Measurements from ENCODE around the gene MAD1L1. TPM values are rescaled to one million over a fixed set of nuclear protein-coding genes. Genes with fewer than 3 reads are reported as not detected.

MAD1L1 gene
- total and polyA plus RNA-seq, 2 of the 8 experiments (the other 6 are each of a cell fraction or from before 2014, with no cell fraction given), result 40.4 to 44.6 TPM

DNA sequence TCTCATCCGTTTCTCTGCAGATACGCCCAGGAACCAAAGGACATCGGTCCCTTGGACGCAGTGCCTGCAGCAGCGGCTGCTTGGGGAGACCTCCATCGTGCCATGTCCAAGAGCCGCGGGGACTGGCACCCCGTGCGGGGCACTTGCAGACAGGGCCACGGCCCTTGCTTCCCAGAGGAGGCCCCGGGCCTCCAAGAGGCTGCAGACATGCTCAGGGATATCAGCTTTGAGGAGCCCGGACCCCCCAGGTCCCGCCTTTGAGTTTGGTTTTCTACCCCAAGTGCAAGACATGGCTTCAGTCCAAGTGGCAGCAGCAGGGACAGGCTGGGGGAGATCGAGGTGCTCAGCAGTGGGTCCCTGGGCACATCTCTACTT, 283.1 kb downstream of the MAD1L1 start:
- H3K36me3 ChIP-seq (ENCODE audit: control insufficient read depth in 2 of 4, insufficient read depth in 4 of 4, low read length in 3 of 4), result no peaks in the 10 kb centered on the region; a peak in 1 of 8 replicates
- H2AK5ac ChIP-seq (ENCODE audit: low read depth, low read length), result no peak overlapping the region
- H3K27me3 ChIP-seq (replicated peaks in 1 of 4; ENCODE audit: control insufficient read depth in 3 of 4, extremely low read depth in 1 of 4, insufficient read depth in 3 of 4, low read length in 3 of 4), result no peaks in the 10 kb centered on the region
- peaks cover 0 to 4% of the 10 kb centered on the region in 2 experiments for H4K20me1 ChIP-seq (replicated peaks in 1 of 2; ENCODE audit: control insufficient read depth in 1 of 2, insufficient read depth in 2 of 2, low read length in 2 of 2)
- H3K4ac ChIP-seq (replicated peaks; ENCODE audit: insufficient read length, low read depth, low read length), result no peak overlapping the region
- CTCF ChIA-PET (ENCODE audit: partially characterized antibody), result interaction anchor here (1.1 to 1.5 kb wide), 2 partner anchors 92 to 118 kb away, joined by 3 read pairs; no protein-coding TSS in a partner anchor
- H3K79me2 ChIP-seq (ENCODE audit: control insufficient read depth in 1 of 2, insufficient read depth in 2 of 2, low read length in 2 of 2), result no peaks in the 10 kb centered on the region
- no peak overlapping the region for H3K56ac ChIP-seq (replicated peaks; ENCODE audit: insufficient read length, low read depth, low read length)
- FAIRE-seq, result no peak
- POLR2A ChIA-PET (ENCODE audit: partially characterized antibody), result no interaction called here
- no peaks in the 10 kb centered on the region for H3K23me2 ChIP-seq (ENCODE audit: low read depth, low read length)
- TF ChIP-seq RAD21 (IDR thresholded peaks at IDR 0.05 in 1 of 2, conservative IDR thresholded peaks at IDR 0.05 in 1 of 2; ENCODE audit: low read depth in 2 of 2, low read length in 2 of 2), result no peak
- TF ChIP-seq TEAD4 (IDR thresholded peaks at IDR 0.05; ENCODE audit: low read depth, low read length), result no peak
- no peak for TF ChIP-seq SP4 (IDR thresholded peaks at IDR 0.05; ENCODE audit: low read length)
- no peak for TF ChIP-seq JUND (IDR thresholded peaks at IDR 0.05; ENCODE audit: low read length)
- TF ChIP-seq SRF (IDR thresholded peaks at IDR 0.05; ENCODE audit: low read depth, low read length), result no peak
- TF ChIP-seq POU5F1 (IDR thresholded peaks at IDR 0.05; ENCODE audit: low read depth, low read length), result no peak
- TF ChIP-seq, protein P1, sequence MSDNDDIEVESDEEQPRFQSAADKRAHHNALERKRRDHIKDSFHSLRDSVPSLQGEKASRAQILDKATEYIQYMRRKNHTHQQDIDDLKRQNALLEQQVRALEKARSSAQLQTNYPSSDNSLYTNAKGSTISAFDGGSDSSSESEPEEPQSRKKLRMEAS (IDR thresholded peaks at IDR 0.05), result no peak
- no peak for TF ChIP-seq KDM4A (IDR thresholded peaks at IDR 0.05; ENCODE audit: low read depth, low read length, severe bottlenecking)
- TF ChIP-seq BRCA1 (IDR thresholded peaks at IDR 0.05; ENCODE audit: low read depth, low read length), result no peak
- TF ChIP-seq CEBPB (IDR thresholded peaks at IDR 0.05; ENCODE audit: low read depth, low read length), result no peak
- TF ChIP-seq SP2 (IDR thresholded peaks at IDR 0.05; ENCODE audit: low read length), result no peak
- H3K9ac ChIP-seq (replicated peaks in 1 of 4; ENCODE audit: extremely low read depth in 1 of 4, low read depth in 3 of 4, low read length in 3 of 4), result no peak overlapping the region
- H3K27ac ChIP-seq (ENCODE audit: low read depth, low read length), result no peak overlapping the region
- peaks cover 0 to 1% (median 1%) of the 10 kb centered on the region in 4 experiments; a peak in 5 of 7 replicates for H3K4me1 ChIP-seq (replicated peaks in 1 of 4; ENCODE audit: control insufficient read depth in 3 of 4, insufficient read depth in 4 of 4, low read length in 3 of 4)
- WGBS, 2 experiments (ENCODE audit: extremely low coverage in 1 of 2, insufficient coverage in 1 of 2, insufficient read length in 1 of 2, insufficient replicate concordance in 2 of 2, low coverage in 1 of 2, low lambda C conversion rate in 2 of 2, missing lambda C conversion rate in 1 of 2), result 73% methylated on average over 14 of the region's 15 CpGs; no CpG with 5 or more reads in 1 of the 2 experiments
- peaks cover 3% of the 10 kb centered on the region; the same call in 1 of the 2 replicates for H3K79me1 ChIP-seq (ENCODE audit: low read depth, low read length)
- H3K4me3 ChIP-seq (ENCODE audit: extremely low read depth in 1 of 4, insufficient read depth in 2 of 4, low read depth in 3 of 4, low read length in 4 of 4), result no peak overlapping the region
- no peak overlapping the region for H4K91ac ChIP-seq (replicated peaks; ENCODE audit: insufficient read length, low read length)
- H2BK12ac ChIP-seq (ENCODE audit: low read depth, low read length), result no peak overlapping the region
- H3K9me3 ChIP-seq (ENCODE audit: insufficient read depth in 2 of 2, low read depth in 1 of 2, low read length in 1 of 2), result no peaks in the 10 kb centered on the region
- no peak overlapping the region for H4K5ac ChIP-seq (ENCODE audit: insufficient read length, low read depth, low read length)
- H3K14ac ChIP-seq (ENCODE audit: insufficient read length), result no peak overlapping the region
- no peak for DNase-seq (ENCODE audit: low read depth in 1 of 2, low spot score in 2 of 2)
- H2AFZ ChIP-seq (ENCODE audit: low read length), result no peak overlapping the region
- H3K4me2 ChIP-seq (ENCODE audit: insufficient read depth in 1 of 2, low read depth in 2 of 2, low read length in 2 of 2), result no peak overlapping the region
- no peak overlapping the region for H3K23ac ChIP-seq (ENCODE audit: insufficient read length)
- H3K18ac ChIP-seq (ENCODE audit: extremely low read depth, low read length), result no peak overlapping the region
- no peak overlapping the region for H2BK15ac ChIP-seq (ENCODE audit: low read length)
- no peak overlapping the region for H2BK120ac ChIP-seq (replicated peaks; ENCODE audit: low read depth, low read length)
- no peak overlapping the region for H2BK20ac ChIP-seq (ENCODE audit: low read length)
- H4K8ac ChIP-seq (ENCODE audit: extremely low read depth, insufficient read depth, low read length), result no peak overlapping the region
- H2BK5ac ChIP-seq (ENCODE audit: low read depth, low read length), result no peak overlapping the region
